Stimulated activated CD4-positive, alpha-beta T cell treated with anti-CD3 and anti-CD28 coated beads, Interleukin-12 subunit alpha, Interleukin-12 subunit beta, amount 100 ng/mL, for 4 hours (primary cell): ENCODE measurements around the gene TWIST2.

ENCODE experiments used
- DNase-seq: peaks from one replicate; pipeline ENCODE4 v3.0.0-alpha.2; 2020

TWIST2 gene

DNA sequence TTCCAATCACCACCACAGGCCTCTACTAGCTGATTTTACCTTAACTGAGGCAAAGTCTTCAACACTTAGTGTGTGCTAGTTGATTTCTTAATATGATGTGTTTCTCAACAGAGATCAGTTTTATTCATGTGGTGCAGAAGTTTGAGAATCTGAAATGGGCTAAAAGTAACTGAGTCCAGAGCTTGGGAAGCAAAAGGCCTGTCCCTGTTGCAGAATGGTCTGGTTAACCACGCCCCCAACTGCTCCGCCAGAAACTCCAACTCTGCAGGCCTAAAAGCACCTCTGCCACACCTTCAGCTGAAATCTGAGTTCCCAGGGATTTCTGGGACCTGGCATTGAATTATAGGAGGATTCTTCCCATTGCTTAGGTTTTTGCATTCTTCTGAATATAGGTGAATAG, 44.9 kb downstream of the TWIST2 start:
- DNase-seq = no peak

GRCh38 chr2:238893349-238894000, 45.6 kb downstream of the TWIST2 start:
- DNase-seq = no peak

GRCh38 chr2:238894226-238894949, 46.5 kb downstream of the TWIST2 start:
- no peak for DNase-seq

DNA sequence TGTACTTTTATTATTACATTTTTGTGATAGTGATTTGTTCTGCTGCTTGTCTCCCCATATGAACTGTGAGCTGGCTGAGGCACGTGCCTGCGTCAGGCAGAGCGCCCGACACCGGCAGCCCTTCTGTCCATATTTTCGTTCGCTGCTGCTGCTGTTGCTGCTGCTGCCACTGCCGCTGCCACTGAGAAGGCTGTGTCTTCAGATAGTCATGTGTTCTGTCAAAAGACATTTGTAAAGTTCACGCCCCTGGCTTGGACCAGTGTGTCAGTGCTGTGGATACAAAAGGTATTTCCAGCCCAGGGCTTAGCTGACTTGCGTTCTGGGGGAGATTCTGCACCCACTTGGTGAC, 47.0 kb downstream of the TWIST2 start:
- DNase-seq = no peak

DNA sequence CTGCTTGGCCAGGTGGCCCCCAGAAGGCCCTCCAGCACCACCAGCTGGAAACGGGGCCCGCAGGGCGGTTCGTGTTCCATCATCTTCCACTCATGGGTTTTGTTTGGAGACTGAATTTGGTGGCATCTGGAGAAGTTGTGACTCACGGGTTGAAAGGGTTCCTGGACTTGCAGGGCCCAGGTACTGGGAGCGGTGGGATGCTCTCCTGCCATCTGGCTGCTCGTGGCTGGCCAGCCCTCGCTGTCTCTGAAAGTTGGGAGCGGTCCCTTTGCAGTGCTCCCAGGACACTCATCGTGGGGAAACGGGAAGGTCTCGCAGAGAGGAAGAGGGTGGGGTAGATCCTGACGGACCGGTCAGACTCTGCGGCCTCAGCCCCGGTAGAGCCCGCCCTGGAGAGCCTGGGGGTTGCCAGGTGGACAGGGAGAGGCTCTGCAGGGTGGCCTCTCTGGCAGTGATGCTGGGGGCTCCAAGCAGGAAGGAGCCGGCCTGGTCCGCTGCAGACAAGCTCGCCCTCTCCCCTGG, 47.5 kb downstream of the TWIST2 start:
- DNase-seq = no peak

DNA sequence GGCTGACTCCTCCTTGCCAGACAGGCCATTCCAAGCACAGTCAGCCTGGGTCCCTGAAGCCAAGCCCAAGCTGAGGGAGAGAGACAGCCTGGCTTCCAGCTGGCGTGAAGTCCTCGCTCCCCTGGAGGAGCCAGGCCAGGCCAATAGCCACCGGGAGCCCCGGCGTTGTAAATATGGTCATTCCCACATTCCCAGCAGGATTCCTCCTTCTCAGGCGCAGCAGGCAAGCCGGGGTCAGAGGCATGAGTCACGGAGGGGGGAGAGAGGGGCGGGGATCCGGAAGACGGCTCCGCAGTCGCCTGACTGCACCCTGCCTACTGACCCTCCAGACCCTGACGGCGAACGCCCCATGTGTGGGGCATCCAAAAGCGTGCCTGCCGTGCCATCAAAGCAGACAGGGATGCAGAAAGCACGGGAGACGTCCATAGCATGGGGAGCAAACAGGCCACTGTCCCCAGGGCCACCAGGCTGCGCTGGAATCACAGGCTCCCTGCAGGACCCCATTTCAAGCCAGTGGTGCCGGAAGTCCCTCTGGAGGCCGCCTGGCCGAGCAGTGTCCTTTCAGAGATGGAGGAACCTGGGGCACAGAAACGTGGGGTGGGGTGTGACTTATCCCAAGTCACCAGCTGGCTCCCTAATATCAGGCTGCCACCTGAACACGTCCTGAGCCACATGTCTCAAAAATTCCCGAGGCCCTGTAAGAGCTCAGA, 48.2 kb downstream of the TWIST2 start:
- no peak for DNase-seq

GRCh38 chr2:238896641-238897040, 48.8 kb downstream of the TWIST2 start:
- no peak for DNase-seq

GRCh38 chr2:238897122-238897880, 49.4 kb downstream of the TWIST2 start:
- DNase-seq = no peak

GRCh38 chr2:238897911-238898311, 50.0 kb downstream of the TWIST2 start:
- no peak for DNase-seq

- no peak for DNase-seq
These were observed 50.8 kb downstream of the TWIST2 start for GRCh38 chr2:238898534-238899281.

- DNase-seq = no peak
These were observed 51.5 kb downstream of the TWIST2 start for GRCh38 chr2:238899386-238899785.

GRCh38 chr2:238900511-238900910, 52.6 kb downstream of the TWIST2 start:
- no peak for DNase-seq

- no peak for DNase-seq
These were observed 53.7 kb downstream of the TWIST2 start for GRCh38 chr2:238901461-238902057.

DNA sequence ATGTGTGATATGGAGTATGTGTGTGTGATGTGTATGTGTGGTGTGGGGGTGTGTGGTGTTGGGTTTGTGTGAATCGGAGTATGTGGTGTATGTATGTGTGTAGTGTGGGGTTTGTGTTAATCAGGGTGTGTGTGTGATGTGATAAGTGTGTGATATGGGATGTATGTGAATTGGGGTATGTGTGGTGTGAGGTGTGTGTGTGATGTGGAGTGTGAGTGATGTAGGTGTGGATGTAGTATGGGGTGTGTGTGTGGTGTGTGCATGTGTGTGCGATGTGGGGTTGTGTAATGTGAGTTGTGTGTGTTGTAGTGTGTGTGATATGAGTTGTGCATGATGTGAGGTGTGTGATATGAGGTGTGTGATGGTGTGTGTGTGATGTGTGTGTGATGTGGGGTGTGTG, 54.4 kb downstream of the TWIST2 start:
- no peak for DNase-seq

GRCh38 chr2:238903141-238903540, 55.3 kb downstream of the TWIST2 start:
- DNase-seq = no peak

DNA sequence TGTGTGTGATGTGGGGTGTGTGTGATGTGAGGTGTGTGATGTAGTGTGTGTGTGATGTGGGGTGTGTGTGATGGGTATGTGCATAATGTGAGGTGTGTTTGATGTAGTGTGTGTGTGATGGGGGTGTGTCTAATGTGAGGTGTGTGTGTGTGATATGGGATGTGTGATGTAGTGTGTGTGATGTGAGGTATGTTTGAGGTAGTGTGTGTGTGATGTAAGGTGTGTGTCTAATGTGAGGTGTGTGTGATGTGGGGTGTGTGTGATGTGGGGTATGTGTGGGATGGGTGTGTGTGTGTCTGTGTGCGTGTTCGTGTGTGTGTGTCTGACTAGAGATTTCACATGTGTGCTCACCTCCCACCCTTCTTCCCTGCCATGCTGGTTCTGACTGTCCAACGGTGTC, 56.3 kb downstream of the TWIST2 start:
- DNase-seq = no peak

DNA sequence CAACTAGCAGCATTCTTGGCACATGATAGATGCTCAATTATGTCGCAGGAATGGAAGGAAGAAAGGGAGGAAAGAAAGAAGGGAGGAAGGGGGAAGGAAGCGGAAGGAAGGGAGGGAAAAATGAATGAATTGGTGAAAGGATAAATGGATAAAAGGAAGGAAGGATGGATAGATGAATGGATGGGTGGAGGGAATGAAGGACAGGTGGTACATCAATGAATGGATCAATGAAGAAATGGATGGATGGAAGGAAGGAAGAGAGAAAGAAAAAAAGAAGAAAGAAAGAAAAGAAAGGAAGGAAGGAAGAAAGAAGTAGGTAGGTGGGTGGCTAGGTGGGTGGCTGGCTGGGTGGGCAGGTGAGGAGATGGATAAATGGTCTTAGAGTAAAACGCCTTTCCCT, 56.8 kb downstream of the TWIST2 start:
- no peak for DNase-seq

GRCh38 chr2:238905224-238905623, 57.3 kb downstream of the TWIST2 start:
- no peak for DNase-seq

- no peak for DNase-seq
These were observed 57.8 kb downstream of the TWIST2 start for GRCh38 chr2:238905644-238906043.

- DNase-seq = no peak
These were observed 58.5 kb downstream of the TWIST2 start for GRCh38 chr2:238906254-238906935.

- no peak for DNase-seq
These were observed 59.2 kb downstream of the TWIST2 start for GRCh38 chr2:238906936-238907716.
